PFSK-1 (cell line): ENCODE results near the gene RSU1.

ENCODE experiments used
- FOXP2 ChIP-seq: optimal IDR thresholded peaks from 2 replicates; pipeline ENCODE3; 2011; ENCODE audit warnings: borderline replicate concordance, control low read depth, inconsistent platforms; ENCODE audit not compliant: insufficient read depth; ENCODE audit errors: extremely low read length, extremely low read depth
- POLR2AphosphoS5 ChIP-seq: IDR thresholded peaks from 2 replicates; pipeline ENCODE4 v1.6.1; 2012; ENCODE audit warnings: low read depth, mild to moderate bottlenecking, control low read depth, low read length, moderate library complexity
- REST ChIP-seq, 2 experiments: IDR thresholded peaks; 2 replicates each; pipeline versions ENCODE4 v1.6.1 to v1.8.0; 2011 to 2012; ENCODE audit warnings: low read depth in 2 of 2, low read length in 2 of 2, control low read depth in 1 of 2, inconsistent platforms in 1 of 2, mild to moderate bottlenecking in 1 of 2, moderate library complexity in 1 of 2; ENCODE audit not compliant: insufficient read depth in 1 of 2
- SIN3A ChIP-seq: IDR thresholded peaks from 2 replicates; pipeline ENCODE4 v1.6.1; 2012; ENCODE audit warnings: mild to moderate bottlenecking, low read length, moderate library complexity, borderline replicate concordance; ENCODE audit not compliant: insufficient read depth
- TAF1 ChIP-seq: IDR thresholded peaks from 2 replicates; pipeline ENCODE4 v1.6.1; 2012; ENCODE audit warnings: low read length, control low read depth, borderline replicate concordance; ENCODE audit not compliant: insufficient read depth

Gene RSU1

GRCh38 chr10:16663444-16663843 is 153.8 kb downstream of the RSU1 start:
- TF ChIP-seq REST (IDR thresholded peaks at IDR 0.05; ENCODE audit: insufficient read depth in 1 of 2, low read depth in 2 of 2, low read length in 2 of 2) (no peak), FOXP2 (no peak), SIN3A (no peak), TAF1 (no peak), POLR2AphosphoS5 (no peak)

- TF ChIP-seq POLR2AphosphoS5 (no peak), TAF1 (no peak)
Measured at GRCh38 chr10:16662923-16663322, 154.3 kb downstream of the RSU1 start.

GRCh38 chr10:16656895-16657294 is 160.3 kb downstream of the RSU1 start:
- TF ChIP-seq SIN3A: no peak
- no peak for TF ChIP-seq REST (IDR thresholded peaks at IDR 0.05; ENCODE audit: insufficient read depth in 1 of 2, low read depth in 2 of 2, low read length in 2 of 2)
- no peak for TF ChIP-seq FOXP2
- no peak for TF ChIP-seq POLR2AphosphoS5
- no peak for TF ChIP-seq TAF1

- TF ChIP-seq FOXP2: no peak
- no peak for TF ChIP-seq SIN3A
- TF ChIP-seq POLR2AphosphoS5: no peak
- no peak for TF ChIP-seq TAF1
- no peak for TF ChIP-seq REST (IDR thresholded peaks at IDR 0.05; ENCODE audit: insufficient read depth in 1 of 2, low read depth in 2 of 2, low read length in 2 of 2)
Measured at GRCh38 chr10:16653224-16653623, 164.0 kb downstream of the RSU1 start.

GRCh38 chr10:16652154-16652553 is 165.1 kb downstream of the RSU1 start:
- TF ChIP-seq POLR2AphosphoS5: no peak

- no peak for TF ChIP-seq TAF1
Measured at GRCh38 chr10:16649757-16650156, 167.5 kb downstream of the RSU1 start.

GRCh38 chr10:16648366-16648765 is 168.9 kb downstream of the RSU1 start:
- TF ChIP-seq REST (IDR thresholded peaks at IDR 0.05; ENCODE audit: insufficient read depth in 1 of 2, low read depth in 2 of 2, low read length in 2 of 2) (no peak), POLR2AphosphoS5 (no peak)
